LNCAP (cell line): ENCODE results near the gene DPP7.

Source experiments
- TF ChIP-seq, protein P1 (sequence below): fragments of 450-650 bp; IDR thresholded peaks from 2 replicates; pipeline ENCODE4 v1.5.1; 2017; ENCODE audit warnings: mild to moderate bottlenecking

Gene DPP7

DNA sequence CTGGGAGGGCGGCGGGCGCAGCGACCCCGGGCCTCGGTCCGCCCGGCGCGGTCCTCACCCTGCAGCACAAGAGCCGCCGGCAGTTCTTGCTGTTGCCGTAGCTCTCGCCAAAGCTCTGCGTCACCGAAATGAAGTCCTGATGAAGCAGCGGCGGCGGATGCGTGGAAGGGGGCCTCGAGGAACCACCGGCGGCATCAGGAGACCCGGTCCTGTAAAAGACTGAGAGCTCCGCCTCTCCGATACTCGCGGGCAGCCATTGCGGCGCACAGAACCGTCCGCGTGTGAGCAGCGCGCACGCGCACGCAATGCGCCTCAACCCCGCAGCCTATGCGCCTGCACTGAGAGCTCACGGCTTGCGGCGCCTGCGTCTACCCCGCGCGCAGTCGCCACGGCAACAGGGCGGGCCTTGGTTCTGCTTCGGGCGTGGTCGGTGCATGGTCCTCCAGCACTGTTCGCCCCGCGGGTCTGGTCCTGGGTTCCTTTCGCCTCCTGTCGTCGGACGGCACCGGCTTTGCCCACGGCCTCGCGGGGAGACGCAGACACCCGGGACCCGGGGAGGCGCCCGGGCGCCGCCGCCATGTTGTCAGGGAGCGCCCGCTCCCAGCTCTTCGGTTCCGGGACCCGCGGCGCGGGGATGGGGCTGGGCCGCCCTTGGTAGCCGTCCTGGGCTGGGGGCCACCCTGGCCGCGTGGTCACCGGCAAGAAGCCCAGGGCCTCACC, 15.1 kb upstream of the DPP7 start:
- TF ChIP-seq, protein P1, sequence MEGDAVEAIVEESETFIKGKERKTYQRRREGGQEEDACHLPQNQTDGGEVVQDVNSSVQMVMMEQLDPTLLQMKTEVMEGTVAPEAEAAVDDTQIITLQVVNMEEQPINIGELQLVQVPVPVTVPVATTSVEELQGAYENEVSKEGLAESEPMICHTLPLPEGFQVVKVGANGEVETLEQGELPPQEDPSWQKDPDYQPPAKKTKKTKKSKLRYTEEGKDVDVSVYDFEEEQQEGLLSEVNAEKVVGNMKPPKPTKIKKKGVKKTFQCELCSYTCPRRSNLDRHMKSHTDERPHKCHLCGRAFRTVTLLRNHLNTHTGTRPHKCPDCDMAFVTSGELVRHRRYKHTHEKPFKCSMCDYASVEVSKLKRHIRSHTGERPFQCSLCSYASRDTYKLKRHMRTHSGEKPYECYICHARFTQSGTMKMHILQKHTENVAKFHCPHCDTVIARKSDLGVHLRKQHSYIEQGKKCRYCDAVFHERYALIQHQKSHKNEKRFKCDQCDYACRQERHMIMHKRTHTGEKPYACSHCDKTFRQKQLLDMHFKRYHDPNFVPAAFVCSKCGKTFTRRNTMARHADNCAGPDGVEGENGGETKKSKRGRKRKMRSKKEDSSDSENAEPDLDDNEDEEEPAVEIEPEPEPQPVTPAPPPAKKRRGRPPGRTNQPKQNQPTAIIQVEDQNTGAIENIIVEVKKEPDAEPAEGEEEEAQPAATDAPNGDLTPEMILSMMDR: no peak

DNA sequence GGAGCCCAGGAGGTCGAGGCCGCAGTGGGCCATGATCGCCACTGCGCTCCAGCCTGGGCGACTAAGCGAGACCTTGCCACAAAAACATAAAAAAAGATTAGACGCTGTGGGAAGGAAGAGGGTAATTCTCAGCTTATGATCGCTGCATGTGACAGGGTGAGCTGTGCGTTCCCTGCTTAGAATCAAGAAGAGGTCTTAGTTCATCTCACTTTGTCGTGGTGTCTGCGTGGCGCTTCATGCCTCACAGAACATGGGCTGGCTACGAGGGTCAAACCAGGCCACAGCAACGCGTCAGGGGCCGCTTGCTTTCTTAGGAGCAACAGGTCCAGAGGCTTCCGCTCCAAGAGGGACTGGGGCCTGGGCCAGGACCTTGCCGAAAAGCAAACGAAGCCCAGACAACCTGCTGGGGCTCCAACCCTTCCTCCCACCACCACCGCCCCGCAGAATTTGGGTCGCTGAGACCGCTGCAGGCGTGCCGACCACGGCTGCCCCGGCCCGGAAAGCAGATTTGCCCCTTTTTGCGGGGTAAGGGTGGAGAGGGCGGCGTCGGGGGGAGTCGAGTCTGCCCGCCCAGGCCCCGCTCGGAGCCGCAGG, 14.4 kb upstream of the DPP7 start:
- TF ChIP-seq, protein P1: no peak

DNA sequence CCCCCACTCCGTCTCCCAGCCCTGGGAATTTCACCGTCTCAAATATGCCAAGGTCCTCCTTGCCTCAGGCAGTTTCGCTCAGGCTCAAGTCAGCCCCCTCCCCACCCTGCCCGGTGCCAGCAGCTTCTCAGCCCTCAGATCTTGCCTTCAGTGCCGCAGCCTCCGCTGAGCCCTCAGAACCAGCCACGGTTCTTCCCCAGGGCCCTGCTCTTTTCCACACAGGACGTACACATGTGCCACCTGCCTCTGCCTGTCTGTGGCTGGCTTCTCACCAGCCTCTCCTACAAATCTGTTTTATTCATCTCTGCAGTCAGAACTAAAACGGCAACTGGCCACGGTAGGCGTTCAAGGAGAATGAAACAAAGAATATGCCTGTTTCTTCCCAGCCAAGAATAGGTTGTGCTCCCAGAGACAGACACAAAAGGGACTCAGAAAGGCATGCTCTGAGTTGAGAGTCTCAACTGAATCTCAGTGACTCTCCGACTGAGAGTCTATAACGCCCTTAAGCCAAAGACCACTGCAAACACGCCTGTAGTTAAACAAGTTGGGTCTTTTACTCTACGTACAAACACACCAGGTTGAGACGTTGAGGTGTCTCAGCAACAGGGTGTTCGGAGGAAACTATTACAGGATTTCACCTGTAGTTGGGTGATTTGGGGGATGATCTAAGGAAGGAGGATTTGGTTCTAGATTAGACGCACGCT, 13.8 kb upstream of the DPP7 start:
- TF ChIP-seq, protein P1: no peak

DNA sequence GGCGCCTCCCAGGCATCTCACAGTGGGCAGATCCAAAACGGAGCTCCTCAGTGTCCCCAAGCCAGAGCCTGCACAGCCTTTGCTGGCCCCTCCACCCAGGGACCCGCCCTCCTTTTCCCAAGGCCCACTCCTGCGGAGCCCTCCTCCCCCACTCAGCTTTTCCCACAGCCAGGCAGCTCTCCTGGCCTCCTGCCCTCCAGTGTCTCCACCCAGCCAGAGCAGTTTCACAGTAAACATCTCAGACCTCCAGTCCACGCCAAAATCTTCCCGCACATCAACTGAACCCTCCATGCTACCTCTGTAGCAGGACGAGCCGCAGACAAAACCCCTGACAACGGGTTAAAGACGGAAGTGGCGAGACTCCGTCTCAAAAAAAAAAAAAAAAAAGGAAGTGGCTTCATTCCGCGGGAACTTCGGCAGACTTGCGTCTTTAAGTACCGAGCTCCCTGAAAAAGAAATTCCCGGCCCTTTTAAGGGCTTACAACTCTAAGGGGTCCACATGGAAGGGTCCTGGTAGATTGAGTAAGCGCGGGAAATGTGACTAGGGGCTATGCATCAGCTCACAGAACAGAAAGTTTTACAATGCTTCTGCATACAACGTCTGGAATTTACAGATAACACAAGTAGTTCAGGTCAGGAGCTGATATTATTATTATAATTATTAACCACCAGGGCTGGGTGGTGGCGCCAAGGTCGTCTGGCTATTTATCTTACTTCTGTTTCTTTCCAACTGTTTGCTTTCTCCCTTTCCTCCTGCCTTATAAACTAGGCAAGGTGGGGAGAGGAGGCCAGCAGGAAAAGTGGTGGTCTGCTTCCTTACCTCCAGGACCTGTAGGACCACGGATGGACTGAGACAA, 13.0 kb upstream of the DPP7 start:
- TF ChIP-seq, protein P1: no peak

DNA sequence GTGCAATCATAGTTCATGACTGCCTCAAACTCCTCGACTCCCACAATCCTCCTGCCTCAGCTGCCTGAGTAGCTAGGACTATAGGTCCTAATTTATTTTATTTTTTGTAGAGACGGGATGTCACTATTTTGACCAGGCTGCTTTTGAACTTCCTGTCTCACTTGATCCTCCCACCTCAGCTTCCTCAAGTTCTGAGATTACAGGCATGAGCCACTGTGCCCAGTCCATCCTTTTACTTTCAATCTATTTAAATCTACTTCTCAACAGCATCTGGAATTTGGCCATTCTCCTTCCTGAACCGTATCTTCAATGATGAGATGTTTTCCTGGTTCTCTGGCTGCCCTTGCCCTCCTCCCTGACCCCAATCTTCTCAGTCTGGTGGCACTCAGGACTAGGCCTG, 12.3 kb upstream of the DPP7 start:
- TF ChIP-seq, protein P1: no peak

DNA sequence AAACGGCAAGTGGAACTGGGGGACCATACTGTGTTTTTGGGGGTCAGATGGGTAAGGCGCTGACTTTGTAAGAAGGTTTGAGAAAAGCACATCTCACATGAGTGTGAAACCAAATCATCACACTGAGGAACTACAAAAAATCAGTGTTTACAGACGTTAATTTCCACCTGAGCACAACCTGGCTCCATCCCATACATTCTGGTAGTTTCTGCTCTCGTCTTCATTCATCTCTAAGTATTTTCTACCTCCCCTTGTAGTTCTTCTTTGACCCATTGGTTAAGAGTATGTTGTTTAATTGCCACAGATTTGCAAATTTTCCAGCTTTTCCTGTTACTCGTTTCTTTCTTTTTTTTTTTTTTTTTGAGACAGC, 8.9 kb upstream of the DPP7 start:
- TF ChIP-seq, protein P1: no peak

DNA sequence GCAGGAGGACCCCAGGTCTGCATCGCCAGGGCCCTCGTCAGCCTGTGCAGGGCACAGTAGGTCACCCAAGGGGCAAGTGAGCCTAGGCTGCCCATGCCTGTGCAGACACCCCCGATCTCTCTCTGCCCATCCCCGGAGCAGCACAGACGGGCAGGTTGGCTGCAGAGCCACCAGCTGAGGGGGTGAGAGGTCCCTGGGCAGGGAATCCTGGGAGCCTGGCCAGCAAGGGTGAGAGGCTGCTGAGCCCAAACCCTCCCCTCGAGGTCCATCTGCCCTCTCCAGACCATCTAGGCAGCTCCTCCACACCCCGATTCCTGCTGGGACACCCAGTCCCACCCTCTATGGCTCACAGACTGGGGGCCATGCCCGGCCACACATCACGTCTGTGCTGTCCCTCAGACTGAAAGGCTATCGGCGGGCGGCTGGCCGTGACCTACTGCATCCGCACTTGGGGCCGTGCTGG, 2.8 kb upstream of the DPP7 start:
- TF ChIP-seq, protein P1: no peak
